Heart left ventricle (tissue), 16 donors: ENCODE results near the gene TMEM198. TPM values are rescaled to one million over a fixed set of nuclear protein-coding genes. Genes with fewer than 3 reads are reported as not detected.

ENCODE experiments used
- ATAC-seq, 4 donors: fragments of 200-7000 bp; cut with Tn5 transposase; one replicate each; pipeline ENCODE4 v1.9.1; 2020 to 2022; ENCODE audit warnings: moderate library complexity in 4 of 4, mild to moderate bottlenecking in 3 of 4, moderate number of reproducible peaks in 1 of 4
- DNase-seq, 5 donors: peaks; one replicate each; pipeline ENCODE4 v3.0.0-alpha.2; 2020
- H3K27ac ChIP-seq, 12 donors: fragments of 200-600 bp; sonication (generic) in 4 of 12; one replicate each; pipeline versions ENCODE4 v1.5.0 to v1.8.0; 2016 to 2022; ENCODE audit warnings: mild to moderate bottlenecking in 2 of 12
- H3K27me3 ChIP-seq, 9 donors: fragments of 200-600 bp; sonication (generic) in 2 of 9; one replicate each; pipeline versions ENCODE4 v1.5.1 to v1.8.0; 2016 to 2022; ENCODE audit warnings: mild to moderate bottlenecking in 3 of 9
- H3K36me3 ChIP-seq, 9 donors: fragments of 200-600 bp; sonication (generic) in 2 of 9; one replicate each; pipeline versions ENCODE4 v1.5.0 to v1.8.0; 2018 to 2022; ENCODE audit warnings: mild to moderate bottlenecking in 2 of 9
- H3K4me1 ChIP-seq, 12 donors: fragments of 200-600 bp; sonication (generic) in 4 of 12; one replicate each; pipeline versions ENCODE4 v1.5.0 to v1.8.0; 2016 to 2022; ENCODE audit warnings: mild to moderate bottlenecking in 3 of 12
- H3K4me3 ChIP-seq, 12 donors: fragments of 200-600 bp; sonication (generic) in 4 of 12; one replicate each; pipeline versions ENCODE4 v1.5.0 to v1.8.0; 2017 to 2022; ENCODE audit warnings: mild to moderate bottlenecking in 9 of 12, moderate library complexity in 4 of 12
- H3K9me3 ChIP-seq, 12 donors: fragments of 200-600 bp; sonication (generic) in 4 of 12; one replicate each; pipeline versions ENCODE4 v1.5.0 to v1.8.0; 2016 to 2022; ENCODE audit warnings: mild to moderate bottlenecking in 1 of 12
- POLR2A ChIP-seq, 2 donors: fragments of 450-650 bp; IDR thresholded peaks; one replicate each; pipeline ENCODE4 v1.6.1; 2017; ENCODE audit warnings: antibody characterized with exemption in 2 of 2, mild to moderate bottlenecking in 2 of 2, moderate library complexity in 2 of 2
- WGBS, 4 donors: extraction: QIAGEN DNeasy Blood & Tissue Kit in 2 of 4; methylation state at CpG; one replicate each; pipeline versions ENCODE4 v1.1.5 to v1.1.7; 2013 to 2018; 5-methylcytosine and 5-hydroxymethylcytosine counted together
- intact Hi-C, 10 donors: fragments of 100-400 bp; cut with DNase I; formaldehyde crosslinking; loops; one replicate each; pipeline versions ENCODE4 v1.11.1 to v1.14.2; 2022
- polyA plus RNA-seq, 2 donors: library from polyadenylated mRNA; stranded (reverse); fragments of 200-250 nt; gene quantifications; one replicate each; pipeline ENCODE4 v1.2.3, GENCODE V29; 2013
- total RNA-seq, 9 donors: library from RNA; depleted of rRNA in 2 of 9; stranded (reverse); fragments of >200 nt in 2 of 9; fragmentation: NEBNext Ultra II Directional in 3 of 9; extraction: Animal tissue kit (Norgen Biotek cat#: 25700) in 3 of 9; gene quantifications; one replicate each; pipeline versions ENCODE4 v1.1.0 to v1.2.4, GENCODE V29; 2016 to 2023
- TF ChIP-seq, protein P1 (sequence below), 12 donors: fragments of 200-600 bp; sonication (generic) in 4 of 12; IDR thresholded peaks; one replicate each; pipeline versions ENCODE4 v1.5.0 to v1.8.0; 2018 to 2022; ENCODE audit warnings: antibody characterized with exemption in 12 of 12, mild to moderate bottlenecking in 5 of 12
- donor health status: ischemic (EF 13 %, LVEDD 7.1; RV severe dilation, severe dysfunction).
- donor health status: healthy with polysubstance abuse.
- donor health status: DM: no; HTN: yes; CAD: no.
- donor health status: DM: no; HTN: no; CAD: no.
- donor health status: ischemic (EF 25% LVEDD 6.9; RV normal size, moderate dysfunction).
- donor health status: ischemic (EF 25% LVEDD 5.7; RV mildly dilated, moderate dysfunction).
- donor health status: healthy.
- donor health status: DM: yes; HTN: yes; CAD: no.
- donor health status: ischemic (EF 35%, LVEDD 5.7; RV mildly dilated, moderate dysfunction).
- donor health status: nonischemic (EF 11% LVEDD 7.7; RV severe dilation, severe dysfunction).
- donor health status: DM: yes; HTN: yes; CAD: no.
- donor health status: PGD.
- donor health status: ischemic (EF 29% LVEDD 5.4; RV normal size, mild dysfunction).
- donor health status: nonischemic (EF 23%, LVEDD 6.1; RV moderate dilation, normal function).

Gene TMEM198
- total and polyA plus RNA-seq, 11 donors = 0.65 to 10.2 (median 2.3) TPM

DNA sequence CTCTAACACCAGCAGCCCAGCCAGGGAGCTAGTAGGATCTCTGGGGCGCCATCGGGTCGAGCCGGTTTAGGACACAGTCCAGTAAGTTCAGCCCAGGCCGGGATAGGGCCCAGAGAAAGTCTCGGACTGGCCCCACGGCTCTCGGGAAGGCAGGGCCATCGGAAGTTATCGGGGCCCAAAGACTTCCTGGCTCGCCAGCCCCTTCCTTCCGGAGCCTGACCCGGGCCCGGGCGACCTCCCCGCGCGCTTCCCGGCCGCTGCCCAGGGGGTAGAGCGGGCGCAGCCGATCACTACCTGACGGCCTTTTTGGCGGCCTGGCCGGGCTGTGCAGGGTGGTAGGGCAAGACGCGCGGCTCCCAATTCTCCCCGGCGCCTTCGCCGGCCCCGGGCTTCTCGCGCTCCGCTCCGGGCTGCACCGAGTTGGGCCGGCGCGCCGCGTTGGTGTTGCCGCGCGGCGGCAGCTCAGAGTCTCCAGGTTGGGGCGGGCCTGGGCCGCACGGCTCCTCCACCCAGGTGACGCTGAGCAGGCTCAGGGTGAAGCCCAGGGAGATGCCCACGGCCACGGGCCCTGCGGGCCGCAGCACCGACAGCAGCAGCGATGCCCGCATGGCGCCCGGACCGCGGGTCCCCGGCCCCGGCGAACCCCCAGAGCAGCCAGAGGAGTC, 765 bp upstream of the TMEM198 start:
- peak overlapping the region; percentile 46 to 92 (median 73) for H3K4me3 ChIP-seq
- WGBS, 4 donors = 0 to 1% (median 0%) methylated on average over 32 to 66 of the region's 66 CpGs

DNA sequence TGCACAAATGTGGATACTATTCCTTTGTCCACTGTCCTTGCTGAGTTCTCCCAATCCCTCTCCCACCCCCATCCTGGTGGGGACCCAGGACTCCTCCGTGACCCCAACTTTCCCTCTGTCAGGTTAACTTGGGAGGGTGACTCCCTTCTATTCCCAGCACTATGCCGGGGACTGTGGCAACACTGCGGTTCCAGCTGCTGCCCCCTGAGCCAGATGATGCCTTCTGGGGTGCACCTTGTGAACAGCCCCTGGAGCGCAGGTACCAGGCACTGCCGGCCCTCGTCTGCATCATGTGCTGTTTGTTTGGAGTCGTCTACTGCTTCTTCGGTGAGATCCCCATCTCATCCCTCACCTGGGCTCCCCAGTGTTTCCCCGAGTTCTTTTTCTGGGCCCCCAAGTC, 739 bp downstream of the TMEM198 start:
- H3K9me3 ChIP-seq = no peaks in the 10 kb centered on the region
- intact Hi-C loops = loop anchor here in 7 of 10 donors (5.0 to 10.0 kb wide), 5 partner anchors 53 to 148 kb away; partner anchors contain the start of gene STK11IP (in 1 of the 7)
- peak overlapping the region in 8 of 12 donors; percentile 81 to 97 (median 89) for H3K27ac ChIP-seq
- ATAC-seq (no peak), DNase-seq (no peak)
- H3K4me3 ChIP-seq = peak overlapping the region in 10 of 12 donors; percentile 57 to 92 (median 78)
- peaks cover 0 to 21% (median 0%) of the 10 kb centered on the region in 9 donors for H3K27me3 ChIP-seq
- TF ChIP-seq, protein P1, sequence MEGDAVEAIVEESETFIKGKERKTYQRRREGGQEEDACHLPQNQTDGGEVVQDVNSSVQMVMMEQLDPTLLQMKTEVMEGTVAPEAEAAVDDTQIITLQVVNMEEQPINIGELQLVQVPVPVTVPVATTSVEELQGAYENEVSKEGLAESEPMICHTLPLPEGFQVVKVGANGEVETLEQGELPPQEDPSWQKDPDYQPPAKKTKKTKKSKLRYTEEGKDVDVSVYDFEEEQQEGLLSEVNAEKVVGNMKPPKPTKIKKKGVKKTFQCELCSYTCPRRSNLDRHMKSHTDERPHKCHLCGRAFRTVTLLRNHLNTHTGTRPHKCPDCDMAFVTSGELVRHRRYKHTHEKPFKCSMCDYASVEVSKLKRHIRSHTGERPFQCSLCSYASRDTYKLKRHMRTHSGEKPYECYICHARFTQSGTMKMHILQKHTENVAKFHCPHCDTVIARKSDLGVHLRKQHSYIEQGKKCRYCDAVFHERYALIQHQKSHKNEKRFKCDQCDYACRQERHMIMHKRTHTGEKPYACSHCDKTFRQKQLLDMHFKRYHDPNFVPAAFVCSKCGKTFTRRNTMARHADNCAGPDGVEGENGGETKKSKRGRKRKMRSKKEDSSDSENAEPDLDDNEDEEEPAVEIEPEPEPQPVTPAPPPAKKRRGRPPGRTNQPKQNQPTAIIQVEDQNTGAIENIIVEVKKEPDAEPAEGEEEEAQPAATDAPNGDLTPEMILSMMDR (IDR thresholded peaks at IDR 0.05) = no peak
- no peak for TF ChIP-seq POLR2A (IDR thresholded peaks at IDR 0.05)
- peaks cover 0 to 22% (median 18%) of the 10 kb centered on the region in 9 donors for H3K36me3 ChIP-seq
- WGBS, 4 donors = 49 to 54% (median 49%) methylated on average over 9 of the region's 9 CpGs
- peaks cover 0 to 35% (median 24%) of the 10 kb centered on the region in 12 donors for H3K4me1 ChIP-seq

More for the DNA sequence above, 765 bp upstream of the TMEM198 start:
- Histone ChIP-seq H3K9me3 (no peaks in the 10 kb centered on the region), H3K36me3 (peaks cover 0 to 32% (median 27%) of the 10 kb centered on the region in 9 donors), H3K4me1 (peaks cover 0 to 43% (median 28%) of the 10 kb centered on the region in 12 donors), H3K27me3 (peaks cover 0 to 21% (median 0%) of the 10 kb centered on the region in 9 donors), H3K27ac (peak overlapping the region; percentile 43 to 97 (median 88))
- TF ChIP-seq, protein P1 (IDR thresholded peaks at IDR 0.05) = no peak
- TF ChIP-seq POLR2A (IDR thresholded peaks at IDR 0.05) = no peak
- ATAC-seq = peak in 3 of 4 donors; percentile 0 to 36 (median 28)
- intact Hi-C loops = loop anchor here (1.0 to 10.0 kb wide), 12 partner anchors 54 to 149 kb away; partner anchors contain the start of gene STK11IP (in 1 of the 10)
- DNase-seq = peak in 2 of 5 donors; percentile 42 to 80

DNA sequence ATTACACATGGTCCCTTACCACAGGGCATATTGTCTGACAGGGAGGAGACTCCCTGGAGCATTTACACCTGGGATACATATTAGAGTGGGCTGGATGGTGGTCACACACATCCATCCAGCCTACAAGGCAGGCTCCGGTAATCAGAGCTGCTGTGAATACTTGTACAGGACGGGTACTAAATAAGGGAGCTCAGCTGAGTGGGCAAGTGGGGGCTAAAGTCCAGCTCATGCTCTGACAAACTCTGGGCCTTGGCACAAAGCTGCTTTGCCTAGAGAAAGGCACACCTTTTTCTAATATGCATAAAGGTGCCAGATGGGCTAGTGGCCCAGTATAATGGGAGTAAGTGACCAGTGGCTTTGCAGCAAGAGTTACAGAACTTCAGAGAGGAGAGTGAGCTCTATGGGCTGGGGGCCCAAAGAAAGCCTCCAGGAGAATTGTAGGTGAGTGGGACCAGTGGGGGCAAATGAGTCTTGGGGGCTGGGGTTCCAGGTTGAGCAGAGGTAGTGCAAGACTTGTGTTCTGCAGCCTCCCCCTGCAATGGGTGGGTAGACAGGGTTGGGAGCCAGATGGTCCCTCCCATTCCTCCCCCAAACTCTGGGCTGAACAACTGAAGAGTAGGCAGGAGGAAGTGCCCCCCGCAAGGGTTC, 1.6 kb downstream of the TMEM198 start:
- intact Hi-C loops = loop anchor here in 1 of 10 donors (10.0 kb wide), 1 partner anchor 99 kb away; no protein-coding TSS in a partner anchor
- TF ChIP-seq POLR2A (IDR thresholded peaks at IDR 0.05) = no peak
- TF ChIP-seq, protein P1 (IDR thresholded peaks at IDR 0.05) = no peak
- Histone ChIP-seq H3K9me3 (no peaks in the 10 kb centered on the region), H3K4me3 (no peak overlapping the region), H3K36me3 (peaks cover 0 to 16% (median 12%) of the 10 kb centered on the region in 9 donors), H3K27ac (no peak overlapping the region), H3K27me3 (peaks cover 0 to 21% (median 0%) of the 10 kb centered on the region in 9 donors), H3K4me1 (peaks cover 0 to 35% (median 24%) of the 10 kb centered on the region in 12 donors)
- 71 to 88% (median 83%) methylated on average over 3 of the region's 3 CpGs for WGBS, 4 donors
- no peak for ATAC-seq
- no peak for DNase-seq

DNA sequence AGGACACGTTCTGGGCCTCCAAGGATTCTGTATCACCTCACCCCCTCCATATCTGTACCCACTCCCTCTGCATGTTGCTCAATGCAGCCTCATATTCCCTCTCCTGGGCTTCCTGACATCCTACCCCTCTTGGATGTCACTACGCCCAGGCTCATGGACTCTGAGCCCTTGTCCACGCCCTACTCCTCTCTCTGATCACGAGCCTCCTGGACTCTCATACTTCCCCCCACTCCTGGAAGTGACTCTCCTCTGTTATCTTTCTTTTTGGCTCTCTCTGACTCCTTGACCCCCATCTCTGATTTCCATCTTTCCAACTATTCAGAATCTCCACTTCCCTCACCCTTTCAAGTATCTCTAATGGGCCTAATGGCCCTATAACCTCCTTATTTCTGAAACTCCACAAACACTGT, 2.1 kb downstream of the TMEM198 start:
- DNase-seq = no peak
- Histone ChIP-seq H3K4me3 (no peak overlapping the region), H3K27ac (no peak overlapping the region), H3K9me3 (no peaks in the 10 kb centered on the region), H3K36me3 (peaks cover 0 to 10% (median 7%) of the 10 kb centered on the region in 9 donors), H3K27me3 (peaks cover 0 to 21% (median 0%) of the 10 kb centered on the region in 9 donors), H3K4me1 (peaks cover 0 to 35% (median 24%) of the 10 kb centered on the region in 12 donors)
- 64 to 74% (median 69%) methylated on average over 4 of the region's 4 CpGs for whole genome bisulfite sequencing, 4 donors
- TF ChIP-seq POLR2A (IDR thresholded peaks at IDR 0.05) = no peak
- TF ChIP-seq, protein P1 (IDR thresholded peaks at IDR 0.05) = no peak
- intact Hi-C loops = loop anchor here in 1 of 10 donors (10.0 kb wide), 1 partner anchor 99 kb away; no protein-coding TSS in a partner anchor
- no peak for ATAC-seq
